Natural killer cell (primary cell): ENCODE measurements around the gene NRG3. TPM values are rescaled to one million over a fixed set of nuclear protein-coding genes. Genes with fewer than 3 reads are reported as not detected.

ENCODE experiments used
- ATAC-seq, 3 donors: fragments of 150-1000 bp in 2 of 3; fragments of 200-7000 bp in 1 of 3; cut with Tn5 transposase; 1 replicate in 1 of 3; 2 replicates in 2 of 3; pipeline ENCODE4 v1.10.0; 2021; ENCODE audit warnings: mild to moderate bottlenecking in 2 of 3, moderate library complexity in 2 of 3
- DNase-seq, 2 donors: peaks; one replicate each; pipeline versions ENCODE4 v3.0.0 to v3.0.0-alpha.2; 2013 to 2021; ENCODE audit warnings: mixed read lengths in 1 of 2
- H3K27ac ChIP-seq: one replicate; pipeline ENCODE4 v1.5.1; 2013; ENCODE audit warnings: mild to moderate bottlenecking, low read length
- H3K27me3 ChIP-seq: one replicate; pipeline ENCODE4 v1.6.1; 2013; ENCODE audit warnings: low read length; ENCODE audit not compliant: control insufficient read depth, insufficient read depth
- H3K36me3 ChIP-seq: one replicate; pipeline ENCODE4 v1.6.1; 2013; ENCODE audit warnings: low read length; ENCODE audit not compliant: control insufficient read depth, insufficient read depth
- H3K4me1 ChIP-seq: one replicate; pipeline ENCODE4 v1.6.1; 2013; ENCODE audit warnings: low read length; ENCODE audit not compliant: control insufficient read depth, insufficient read depth
- H3K4me3 ChIP-seq: one replicate; pipeline ENCODE4 v1.5.1; 2013; ENCODE audit warnings: low read length
- H3K9me3 ChIP-seq: one replicate; pipeline ENCODE4 v1.6.1; 2013; ENCODE audit warnings: low read length; ENCODE audit not compliant: control insufficient read depth, insufficient read depth
- H3K27ac Mint-ChIP-seq, 2 donors: one replicate each; pipeline ENCODE4 v1.8.0; 2022; ENCODE audit warnings: mild to moderate bottlenecking in 2 of 2, mixed read lengths in 2 of 2, moderate library complexity in 1 of 2
- H3K27me3 Mint-ChIP-seq, 2 donors: one replicate each; pipeline ENCODE4 v1.8.0; 2022; ENCODE audit warnings: low read depth in 2 of 2, mixed read lengths in 2 of 2
- H3K36me3 Mint-ChIP-seq: one replicate; pipeline ENCODE4 v1.8.0; 2022; ENCODE audit warnings: mixed read lengths
- H3K4me1 Mint-ChIP-seq, 2 donors: one replicate each; pipeline ENCODE4 v1.8.0; 2022; ENCODE audit warnings: mixed read lengths in 2 of 2
- H3K4me3 Mint-ChIP-seq: one replicate; pipeline ENCODE4 v1.8.0; 2022; ENCODE audit warnings: mild to moderate bottlenecking, moderate library complexity, mixed read lengths
- H3K9me3 Mint-ChIP-seq, 2 donors: one replicate each; pipeline ENCODE4 v1.8.0; 2022; ENCODE audit warnings: mixed read lengths in 2 of 2
- CTCF ChIP-seq: fragments of 200-600 bp; IDR thresholded peaks from one replicate; pipeline ENCODE4 v1.8.0; 2022; ENCODE audit warnings: antibody characterized with exemption
- WGBS: methylation state at CpG from one replicate; pipeline ENCODE4 v1.1.7; 2013; ENCODE audit warnings: missing lambda C conversion rate; ENCODE audit not compliant: insufficient coverage; 5-methylcytosine and 5-hydroxymethylcytosine counted together
- intact Hi-C: fragments of 100-400 bp; cut with micrococcal nuclease; formaldehyde crosslinking; loops from one replicate; pipeline ENCODE4 v1.14.2; 2022
- total RNA-seq, 4 donors: library from RNA; stranded (reverse); fragments of 120-200 nt in 1 of 4; gene quantifications; one replicate each; pipeline versions ENCODE4 v1.2.3 to v1.2.4, GENCODE V29; 2013 to 2022

NRG3 gene
- total RNA-seq, 3 donors from 2014 or later (not counting 1 experiment from before 2014, with no cell fraction given): not detected

GRCh38 chr10:82932451-82932850 lies 1057.5 kb downstream of the NRG3 start:
- no peak overlapping the region for H3K27ac ChIP-seq
- DNase-seq: no peak
- no peak for TF ChIP-seq CTCF

GRCh38 chr10:82934429-82934828 lies 1059.4 kb downstream of the NRG3 start:
- intact Hi-C loops: no loop called here
- Histone ChIP-seq H3K27me3 (no peaks in the 10 kb centered on the region), H3K4me1 (no peaks in the 10 kb centered on the region), H3K4me3 (no peak overlapping the region), H3K9me3 (no peaks in the 10 kb centered on the region), H3K27ac (no peak overlapping the region), H3K36me3 (no peaks in the 10 kb centered on the region)
- Mint-ChIP-seq H3K4me3 (no peak overlapping the region), H3K27me3 (no peaks in the 10 kb centered on the region), H3K27ac (no peak overlapping the region), H3K9me3 (peaks cover 11 to 12% of the 10 kb centered on the region in 2 donors), H3K36me3 (no peaks in the 10 kb centered on the region), H3K4me1 (no peaks in the 10 kb centered on the region)
- 66% methylated on average over 2 of the region's 2 CpGs for WGBS
- DNase-seq (no peak), ATAC-seq (no peak)
- no peak for TF ChIP-seq CTCF

More at GRCh38 chr10:82932451-82932850, 1057.5 kb downstream of the NRG3 start:
- ATAC-seq: no peak
- intact Hi-C loops: no loop called here
- H3K9me3 Mint-ChIP-seq: peaks cover 12 to 14% of the 10 kb centered on the region in 2 donors
- no peak overlapping the region for H3K4me3 Mint-ChIP-seq
- no peaks in the 10 kb centered on the region for H3K27me3 ChIP-seq
- peaks cover 2% of the 10 kb centered on the region for H3K9me3 ChIP-seq
- no peaks in the 10 kb centered on the region for H3K36me3 ChIP-seq
- H3K4me1 Mint-ChIP-seq: no peaks in the 10 kb centered on the region
- no peaks in the 10 kb centered on the region for H3K27me3 Mint-ChIP-seq
- H3K4me3 ChIP-seq: no peak overlapping the region
- WGBS: 67% methylated on average over 3 of the region's 3 CpGs
- H3K36me3 Mint-ChIP-seq: no peaks in the 10 kb centered on the region
- H3K27ac Mint-ChIP-seq: no peak overlapping the region
- no peaks in the 10 kb centered on the region for H3K4me1 ChIP-seq

- Mint-ChIP-seq H3K27ac (no peak overlapping the region), H3K27me3 (no peaks in the 10 kb centered on the region), H3K4me3 (no peak overlapping the region), H3K36me3 (no peaks in the 10 kb centered on the region), H3K4me1 (no peaks in the 10 kb centered on the region), H3K9me3 (peaks cover 10 to 11% of the 10 kb centered on the region in 2 donors)
- TF ChIP-seq CTCF: no peak
- 69% methylated on average over 2 of the region's 2 CpGs for WGBS
- H3K9me3 ChIP-seq: no peaks in the 10 kb centered on the region
- no peak overlapping the region for H3K4me3 ChIP-seq
- intact Hi-C loops: no loop called here
- H3K4me1 ChIP-seq: no peaks in the 10 kb centered on the region
- no peaks in the 10 kb centered on the region for H3K36me3 ChIP-seq
- DNase-seq (no peak), ATAC-seq (no peak)
- no peak overlapping the region for H3K27ac ChIP-seq
- no peaks in the 10 kb centered on the region for H3K27me3 ChIP-seq
Observed at GRCh38 chr10:82934947-82935346, 1060.0 kb downstream of the NRG3 start.

GRCh38 chr10:82938331-82938730 lies 1063.3 kb downstream of the NRG3 start:
- Histone ChIP-seq H3K9me3 (no peaks in the 10 kb centered on the region), H3K4me1 (no peaks in the 10 kb centered on the region), H3K36me3 (no peaks in the 10 kb centered on the region), H3K4me3 (no peak overlapping the region), H3K27ac (no peak overlapping the region), H3K27me3 (no peaks in the 10 kb centered on the region)
- Mint-ChIP-seq H3K27ac (no peak overlapping the region), H3K27me3 (no peaks in the 10 kb centered on the region), H3K4me1 (no peaks in the 10 kb centered on the region), H3K9me3 (peaks cover 9 to 10% of the 10 kb centered on the region in 2 donors), H3K36me3 (no peaks in the 10 kb centered on the region), H3K4me3 (no peak overlapping the region)
- no peak for DNase-seq
- intact Hi-C loops: no loop called here
- 81% methylated on average over 3 of the region's 4 CpGs for WGBS
- no peak for TF ChIP-seq CTCF
- ATAC-seq: no peak
